ENCODE measurements around the gene ERFL. TPM values are rescaled to one million over a fixed set of nuclear protein-coding genes. Genes with fewer than 3 reads are reported as not detected.

The ERFL gene
- total RNA-seq, 1 donor from 2014 or later = not detected

DNA sequence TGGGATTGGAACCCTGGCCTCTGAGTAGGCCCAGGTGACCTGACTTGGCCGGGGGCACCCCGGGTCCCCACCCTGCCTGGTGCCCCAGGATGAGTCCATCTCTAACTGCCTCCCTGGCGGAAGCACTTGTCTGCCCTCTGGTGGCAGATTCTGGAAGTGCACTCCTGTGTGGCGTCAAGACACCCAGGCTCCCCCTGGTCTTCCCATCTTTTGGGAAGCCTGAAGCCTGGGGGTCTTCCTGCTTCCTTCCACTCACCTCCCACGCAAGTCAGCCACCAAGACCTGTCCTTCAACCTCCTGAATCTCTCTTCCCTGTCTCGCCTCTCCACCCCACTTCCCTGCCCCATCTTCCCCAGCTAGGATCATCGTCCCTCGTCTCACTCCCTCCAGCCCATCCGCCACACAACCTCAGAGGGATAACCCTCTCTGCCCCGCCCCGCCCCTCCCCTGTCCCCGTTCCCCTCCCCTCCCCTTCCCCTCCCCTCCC lies 23.5 kb upstream of the ERFL start:
- no peaks in the 10 kb centered on the region for H3K9me3 ChIP-seq (replicated peaks)
- H3K27me3 ChIP-seq (ENCODE audit: low read depth) = no peaks in the 10 kb centered on the region
- H3K27ac ChIP-seq (replicated peaks) = no peak overlapping the region
- peaks cover 3% of the 10 kb centered on the region for H3K36me3 ChIP-seq
- TF ChIP-seq CTCF (IDR thresholded peaks at IDR 0.05; ENCODE audit: borderline replicate concordance) = peak; percentile 99
- H3K4me3 ChIP-seq = no peak overlapping the region
- intact Hi-C loops (cut with micrococcal nuclease) = no loop called here
- peaks cover 12% of the 10 kb centered on the region for H3K4me1 ChIP-seq
- peak; percentile 73 for DNase-seq

- Histone ChIP-seq H3K4me1 (no peaks in the 10 kb centered on the region), H3K27me3 (ENCODE audit: low read depth) (peaks cover 15% of the 10 kb centered on the region), H3K27ac (replicated peaks) (no peak overlapping the region), H3K36me3 (no peaks in the 10 kb centered on the region), H3K9me3 (replicated peaks) (no peaks in the 10 kb centered on the region), H3K4me3 (no peak overlapping the region)
- no peak for DNase-seq
- TF ChIP-seq CTCF (IDR thresholded peaks at IDR 0.05; ENCODE audit: borderline replicate concordance) = no peak
- intact Hi-C loops (cut with micrococcal nuclease) = no loop called here
Measured at GRCh38 chr19:41947091-41947490, 18.8 kb upstream of the ERFL start.

DNA sequence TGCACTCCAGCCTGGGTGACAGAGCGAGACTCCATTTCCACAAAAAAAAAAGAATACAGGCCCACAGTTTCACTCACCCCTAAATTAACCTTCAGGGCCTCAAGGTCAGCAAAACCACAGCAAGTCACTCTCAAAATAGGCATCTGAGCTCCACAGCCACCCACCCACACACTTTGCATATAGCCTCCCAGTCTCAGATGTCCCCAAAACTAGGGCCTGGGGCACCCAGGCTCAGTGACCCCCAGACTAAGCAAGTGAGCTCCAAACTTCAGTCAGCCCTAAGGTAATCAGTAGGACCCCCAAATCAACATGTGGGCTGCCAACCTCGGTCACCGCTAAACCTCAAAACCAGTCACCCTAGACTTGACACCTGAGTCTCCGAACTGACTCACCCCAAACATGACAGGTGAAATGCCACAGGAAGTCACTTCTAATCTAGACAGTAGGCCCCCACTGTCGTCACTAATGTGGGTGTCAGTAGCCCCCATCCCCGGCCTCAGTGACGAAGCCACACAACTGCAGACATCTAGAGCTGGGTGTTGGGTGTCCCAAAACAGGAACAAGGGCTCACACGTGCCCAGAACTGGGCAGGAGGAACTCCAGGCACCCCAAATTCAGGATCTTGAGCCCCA lies 17.0 kb upstream of the ERFL start:
- H3K27ac ChIP-seq (replicated peaks) = no peak overlapping the region
- H3K4me1 ChIP-seq = peaks cover 10% of the 10 kb centered on the region
- no peak overlapping the region for H3K4me3 ChIP-seq
- no peak for DNase-seq
- H3K9me3 ChIP-seq (replicated peaks) = no peaks in the 10 kb centered on the region
- intact Hi-C loops (cut with micrococcal nuclease) = no loop called here
- H3K27me3 ChIP-seq (ENCODE audit: low read depth) = peaks cover 33% of the 10 kb centered on the region
- no peak for TF ChIP-seq CTCF (IDR thresholded peaks at IDR 0.05; ENCODE audit: borderline replicate concordance)
- no peaks in the 10 kb centered on the region for H3K36me3 ChIP-seq

- intact Hi-C loops (cut with micrococcal nuclease) = no loop called here
- Histone ChIP-seq H3K36me3 (no peaks in the 10 kb centered on the region), H3K4me3 (no peak overlapping the region), H3K4me1 (peaks cover 16% of the 10 kb centered on the region), H3K27ac (replicated peaks) (no peak overlapping the region), H3K9me3 (replicated peaks) (no peaks in the 10 kb centered on the region), H3K27me3 (ENCODE audit: low read depth) (peaks cover 41% of the 10 kb centered on the region)
- no peak for TF ChIP-seq CTCF (IDR thresholded peaks at IDR 0.05; ENCODE audit: borderline replicate concordance)
- DNase-seq = no peak
Measured at GRCh38 chr19:41944336-41944735, 16.1 kb upstream of the ERFL start.

- Histone ChIP-seq H3K27ac (replicated peaks) (no peak overlapping the region), H3K4me3 (no peak overlapping the region), H3K4me1 (peaks cover 16% of the 10 kb centered on the region), H3K9me3 (replicated peaks) (no peaks in the 10 kb centered on the region), H3K36me3 (no peaks in the 10 kb centered on the region), H3K27me3 (ENCODE audit: low read depth) (peaks cover 57% of the 10 kb centered on the region)
- no peak for TF ChIP-seq CTCF (IDR thresholded peaks at IDR 0.05; ENCODE audit: borderline replicate concordance)
- intact Hi-C loops (cut with micrococcal nuclease) = no loop called here
- DNase-seq = no peak
Measured at GRCh38 chr19:41941410-41942202, 13.4 kb upstream of the ERFL start.
